Lower leg skin (tissue), 3 donors: Measurements from ENCODE around the gene DKK3.

Experiments
- POLR2A ChIP-seq, 2 donors: fragments of 450-650 bp; IDR thresholded peaks; one replicate each; pipeline ENCODE4 v1.6.1; 2016 to 2017; ENCODE audit warnings: antibody characterized with exemption in 2 of 2, mild to moderate bottlenecking in 1 of 2, moderate library complexity in 1 of 2
- TF ChIP-seq, protein P1 (sequence below), 3 donors: fragments of 450-650 bp; IDR thresholded peaks; one replicate each; pipeline ENCODE4 v1.5.1; 2016; ENCODE audit warnings: antibody characterized with exemption in 3 of 3, mild to moderate bottlenecking in 3 of 3, moderate library complexity in 2 of 3

DNA sequence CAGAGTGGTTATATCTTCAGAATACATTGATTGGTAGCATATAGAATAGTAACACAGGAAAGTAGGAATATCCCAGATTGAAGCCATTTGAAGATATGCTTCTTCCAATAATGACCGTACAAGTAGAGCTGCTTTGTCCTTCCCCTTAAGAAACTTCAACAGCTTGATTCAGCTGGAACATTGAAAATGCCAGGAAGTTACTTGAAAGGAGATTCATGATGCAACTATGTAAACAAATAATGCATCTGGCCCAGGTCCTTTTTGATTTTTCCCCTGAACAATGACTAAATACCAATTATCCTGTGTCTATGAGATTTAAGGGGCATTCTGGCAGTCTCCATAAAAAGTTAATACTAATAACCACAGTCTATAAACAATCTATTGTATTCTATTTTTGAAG lies 3.0 kb downstream of the DKK3 start:
- TF ChIP-seq, protein P1, sequence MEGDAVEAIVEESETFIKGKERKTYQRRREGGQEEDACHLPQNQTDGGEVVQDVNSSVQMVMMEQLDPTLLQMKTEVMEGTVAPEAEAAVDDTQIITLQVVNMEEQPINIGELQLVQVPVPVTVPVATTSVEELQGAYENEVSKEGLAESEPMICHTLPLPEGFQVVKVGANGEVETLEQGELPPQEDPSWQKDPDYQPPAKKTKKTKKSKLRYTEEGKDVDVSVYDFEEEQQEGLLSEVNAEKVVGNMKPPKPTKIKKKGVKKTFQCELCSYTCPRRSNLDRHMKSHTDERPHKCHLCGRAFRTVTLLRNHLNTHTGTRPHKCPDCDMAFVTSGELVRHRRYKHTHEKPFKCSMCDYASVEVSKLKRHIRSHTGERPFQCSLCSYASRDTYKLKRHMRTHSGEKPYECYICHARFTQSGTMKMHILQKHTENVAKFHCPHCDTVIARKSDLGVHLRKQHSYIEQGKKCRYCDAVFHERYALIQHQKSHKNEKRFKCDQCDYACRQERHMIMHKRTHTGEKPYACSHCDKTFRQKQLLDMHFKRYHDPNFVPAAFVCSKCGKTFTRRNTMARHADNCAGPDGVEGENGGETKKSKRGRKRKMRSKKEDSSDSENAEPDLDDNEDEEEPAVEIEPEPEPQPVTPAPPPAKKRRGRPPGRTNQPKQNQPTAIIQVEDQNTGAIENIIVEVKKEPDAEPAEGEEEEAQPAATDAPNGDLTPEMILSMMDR (IDR thresholded peaks at IDR 0.05): no peak
- TF ChIP-seq POLR2A (IDR thresholded peaks at IDR 0.05): no peak
